GM12872 (cell line): ENCODE data around the gene SIAH1.

ENCODE experiments used
- TF ChIP-seq, protein P1 (sequence below): IDR thresholded peaks from 3 replicates; pipeline ENCODE4 v1.5.1; 2011; ENCODE audit warnings: low read depth, mild to moderate bottlenecking, low read length, moderate library complexity; ENCODE audit not compliant: insufficient read depth

The SIAH1 gene

DNA sequence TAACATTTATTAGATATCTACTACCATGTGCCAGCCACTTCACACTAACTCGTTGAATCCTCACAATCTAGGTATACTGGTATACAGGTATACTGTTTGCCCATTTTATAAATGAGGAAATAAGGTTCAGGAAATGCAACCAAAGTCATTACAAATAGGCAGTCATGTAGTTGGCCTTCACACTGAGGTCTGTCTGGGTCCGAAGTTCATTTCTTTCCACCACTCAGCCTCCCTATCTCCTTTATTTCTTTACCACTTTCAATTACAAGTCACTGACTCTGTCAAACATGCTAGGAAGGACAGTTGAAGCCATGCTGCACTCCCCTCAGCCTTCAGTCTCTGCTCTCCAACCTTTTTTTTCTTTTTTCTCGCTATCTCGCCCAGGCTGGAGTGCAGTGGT, 20.7 kb upstream of the SIAH1 start:
- TF ChIP-seq, protein P1, sequence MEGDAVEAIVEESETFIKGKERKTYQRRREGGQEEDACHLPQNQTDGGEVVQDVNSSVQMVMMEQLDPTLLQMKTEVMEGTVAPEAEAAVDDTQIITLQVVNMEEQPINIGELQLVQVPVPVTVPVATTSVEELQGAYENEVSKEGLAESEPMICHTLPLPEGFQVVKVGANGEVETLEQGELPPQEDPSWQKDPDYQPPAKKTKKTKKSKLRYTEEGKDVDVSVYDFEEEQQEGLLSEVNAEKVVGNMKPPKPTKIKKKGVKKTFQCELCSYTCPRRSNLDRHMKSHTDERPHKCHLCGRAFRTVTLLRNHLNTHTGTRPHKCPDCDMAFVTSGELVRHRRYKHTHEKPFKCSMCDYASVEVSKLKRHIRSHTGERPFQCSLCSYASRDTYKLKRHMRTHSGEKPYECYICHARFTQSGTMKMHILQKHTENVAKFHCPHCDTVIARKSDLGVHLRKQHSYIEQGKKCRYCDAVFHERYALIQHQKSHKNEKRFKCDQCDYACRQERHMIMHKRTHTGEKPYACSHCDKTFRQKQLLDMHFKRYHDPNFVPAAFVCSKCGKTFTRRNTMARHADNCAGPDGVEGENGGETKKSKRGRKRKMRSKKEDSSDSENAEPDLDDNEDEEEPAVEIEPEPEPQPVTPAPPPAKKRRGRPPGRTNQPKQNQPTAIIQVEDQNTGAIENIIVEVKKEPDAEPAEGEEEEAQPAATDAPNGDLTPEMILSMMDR, result no peak

GRCh38 chr16:48405153-48405552, 19.9 kb upstream of the SIAH1 start:
- TF ChIP-seq, protein P1, result no peak

DNA sequence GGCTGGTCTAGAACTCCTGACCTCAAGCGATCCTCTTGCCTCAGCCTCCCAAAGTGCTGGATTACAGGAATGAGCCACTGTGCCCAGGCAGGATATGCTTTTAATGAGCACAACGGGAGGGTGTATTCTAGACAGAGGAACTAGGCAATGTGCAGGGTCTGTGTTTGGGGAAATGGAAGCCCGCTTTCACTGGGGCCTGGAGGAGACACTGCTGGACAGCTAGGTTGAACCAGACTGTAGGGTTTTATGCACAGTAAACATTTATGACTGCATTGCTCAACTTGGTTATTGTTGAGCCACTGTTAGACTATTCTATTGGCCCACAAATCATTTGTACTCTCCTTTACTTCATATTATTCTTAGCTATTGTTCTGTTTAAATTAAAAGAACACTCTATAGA, 10.2 kb upstream of the SIAH1 start:
- TF ChIP-seq, protein P1, result no peak

DNA sequence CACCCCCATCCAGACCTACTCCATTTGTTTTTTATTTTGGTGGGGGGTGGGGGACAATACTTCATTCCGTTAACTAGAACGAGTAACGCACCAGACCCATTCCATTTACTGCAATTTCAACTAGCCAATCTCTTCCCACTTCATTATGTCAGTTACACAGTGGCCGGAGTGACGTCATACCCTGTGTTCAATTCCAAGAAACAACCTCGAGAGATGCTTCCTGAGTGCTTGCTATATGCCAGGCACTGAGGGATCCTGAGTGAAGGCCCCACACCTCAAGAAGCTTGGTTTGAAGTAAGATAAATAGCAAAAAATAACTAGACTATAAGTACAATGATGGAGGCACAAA, 9.1 kb upstream of the SIAH1 start:
- TF ChIP-seq, protein P1, result no peak

- TF ChIP-seq, protein P1, result no peak
Observed at GRCh38 chr16:48393485-48394354, 8.5 kb upstream of the SIAH1 start.

DNA sequence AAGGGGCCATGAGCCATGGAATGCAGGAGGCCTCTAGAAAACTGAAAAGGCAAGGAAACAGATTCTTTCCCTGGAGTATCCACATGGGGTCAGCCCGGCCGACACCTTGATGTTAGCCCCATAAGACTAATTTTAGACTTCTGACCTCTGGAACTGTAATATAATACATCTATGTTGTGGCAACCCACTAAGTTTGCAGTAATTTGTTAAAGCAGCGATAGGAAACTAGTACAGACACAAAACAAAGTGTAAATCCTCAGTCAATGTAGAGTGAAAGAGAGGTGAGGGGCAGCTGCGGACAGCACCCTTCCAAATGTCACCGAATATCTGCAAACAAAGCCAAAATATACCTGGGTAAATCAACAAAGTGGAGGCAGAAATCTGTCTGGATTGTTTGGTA, 7.2 kb upstream of the SIAH1 start:
- TF ChIP-seq, protein P1, result no peak

- TF ChIP-seq, protein P1, result no peak
Observed at GRCh38 chr16:48386559-48387312, 1.5 kb upstream of the SIAH1 start.
